GM19238 (cell line): ENCODE results near the gene SCUBE3.

ENCODE experiments used
- DNase-seq: peaks from one replicate; pipeline ENCODE4 v3.0.0; 2011; ENCODE audit warnings: low spot score; ENCODE audit not compliant: insufficient read length

The SCUBE3 gene

DNA sequence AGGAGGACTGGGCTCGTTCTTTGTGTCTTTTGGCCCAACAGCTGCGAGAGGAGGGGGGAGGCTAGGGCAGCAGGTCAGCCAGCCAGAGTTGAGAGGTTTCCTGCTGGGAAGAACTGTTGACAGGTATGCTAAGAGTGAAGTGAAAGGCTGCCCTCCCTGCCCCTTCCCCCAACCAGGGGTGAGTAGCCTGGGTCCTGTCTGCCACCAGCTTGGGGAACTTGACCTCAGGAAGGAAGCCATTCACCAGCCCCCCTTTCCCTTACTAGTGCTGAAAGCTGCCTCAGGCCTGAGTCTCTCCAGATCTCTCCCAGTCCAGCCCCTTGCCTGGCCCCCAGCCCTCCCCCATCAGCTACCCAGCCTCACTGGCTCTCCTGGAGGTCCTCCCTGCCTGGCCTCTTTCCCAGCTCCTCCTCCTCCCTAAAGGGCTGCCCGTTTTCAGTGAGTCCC, 25.1 kb downstream of the SCUBE3 start:
- DNase-seq = no peak

DNA sequence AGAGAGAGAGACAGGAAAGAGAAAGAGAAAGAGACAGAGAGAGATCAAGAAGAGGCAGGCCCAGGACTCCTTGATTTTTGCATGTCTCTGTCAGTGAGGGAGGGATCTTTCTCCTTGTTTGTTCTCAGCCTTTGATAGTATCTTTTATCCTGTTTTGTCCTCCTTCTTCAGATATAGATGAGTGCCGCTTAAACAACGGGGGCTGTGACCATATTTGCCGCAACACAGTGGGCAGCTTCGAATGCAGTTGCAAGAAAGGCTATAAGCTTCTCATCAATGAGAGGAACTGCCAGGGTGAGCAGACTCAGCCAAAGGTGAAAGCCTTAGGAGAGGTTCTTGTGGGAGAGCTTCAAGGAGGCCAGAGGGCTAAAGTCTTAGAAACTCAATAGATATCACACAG, 25.8 kb downstream of the SCUBE3 start:
- DNase-seq = no peak

- DNase-seq = peak; percentile 76
Measured at GRCh38 chr6:35240838-35241801, 27.4 kb downstream of the SCUBE3 start.

- DNase-seq = no peak
Measured at GRCh38 chr6:35242486-35242885, 28.7 kb downstream of the SCUBE3 start.

DNA sequence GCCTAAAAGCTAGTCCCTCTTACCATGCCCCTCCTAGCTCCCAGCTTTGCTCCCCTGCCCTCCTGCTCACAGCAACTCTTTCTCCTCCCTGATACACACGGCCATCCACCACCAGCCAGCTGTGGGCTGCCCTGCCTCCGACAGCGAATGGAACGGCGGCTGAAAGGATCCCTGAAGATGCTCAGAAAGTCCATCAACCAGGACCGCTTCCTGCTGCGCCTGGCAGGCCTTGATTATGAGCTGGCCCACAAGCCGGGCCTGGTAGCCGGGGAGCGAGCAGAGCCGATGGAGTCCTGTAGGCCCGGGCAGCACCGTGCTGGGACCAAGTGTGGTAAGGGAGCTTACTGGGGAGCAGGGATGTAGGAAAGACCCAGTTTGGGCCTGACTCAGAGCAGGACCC, 29.1 kb downstream of the SCUBE3 start:
- no peak for DNase-seq

- DNase-seq = no peak
Measured at GRCh38 chr6:35243386-35243958, 29.7 kb downstream of the SCUBE3 start.

DNA sequence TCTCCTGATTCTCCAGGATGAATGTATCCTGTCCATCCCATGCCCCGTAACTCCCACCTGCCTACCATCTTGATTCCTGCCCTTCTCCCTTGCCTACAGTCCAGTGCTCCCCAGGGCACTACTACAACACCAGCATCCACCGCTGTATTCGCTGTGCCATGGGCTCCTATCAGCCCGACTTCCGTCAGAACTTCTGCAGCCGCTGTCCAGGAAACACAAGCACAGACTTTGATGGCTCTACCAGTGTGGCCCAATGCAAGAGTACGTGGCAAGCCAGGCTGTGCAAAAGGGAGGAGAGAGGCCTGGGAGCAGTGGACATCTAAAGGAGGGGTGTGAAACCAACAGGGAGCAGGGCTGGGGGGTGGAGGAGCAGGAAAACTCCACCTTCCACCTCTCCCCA, 30.8 kb downstream of the SCUBE3 start:
- no peak for DNase-seq

DNA sequence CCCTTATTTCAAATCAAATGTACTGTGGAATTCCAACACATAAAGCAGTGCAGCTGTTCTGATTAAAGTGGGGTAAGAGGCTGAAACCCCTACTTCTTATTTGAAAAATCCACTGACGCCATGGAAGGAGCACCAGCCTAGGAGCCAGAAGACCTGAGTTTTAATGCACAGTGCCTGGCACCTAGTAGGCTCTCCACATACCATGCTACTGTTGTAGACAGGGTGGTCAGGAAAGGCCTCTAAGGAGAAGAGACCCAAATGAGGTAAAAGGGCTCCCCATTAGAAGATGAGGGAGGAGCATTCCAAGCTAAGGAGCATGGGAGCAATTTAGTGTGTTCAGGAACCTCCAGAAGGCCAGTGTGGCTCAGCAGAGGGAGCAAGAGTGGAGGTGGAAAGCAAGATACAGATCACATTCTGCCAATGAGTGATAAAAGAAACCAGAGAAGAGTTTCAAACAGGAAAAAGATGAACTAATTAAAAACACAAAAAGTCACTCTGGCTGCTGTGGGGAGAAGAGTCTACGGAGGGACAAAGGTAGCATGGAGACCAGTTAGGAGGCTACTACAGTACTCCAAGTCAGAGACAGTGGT, 34.0 kb downstream of the SCUBE3 start:
- peak; percentile 35 for DNase-seq

DNA sequence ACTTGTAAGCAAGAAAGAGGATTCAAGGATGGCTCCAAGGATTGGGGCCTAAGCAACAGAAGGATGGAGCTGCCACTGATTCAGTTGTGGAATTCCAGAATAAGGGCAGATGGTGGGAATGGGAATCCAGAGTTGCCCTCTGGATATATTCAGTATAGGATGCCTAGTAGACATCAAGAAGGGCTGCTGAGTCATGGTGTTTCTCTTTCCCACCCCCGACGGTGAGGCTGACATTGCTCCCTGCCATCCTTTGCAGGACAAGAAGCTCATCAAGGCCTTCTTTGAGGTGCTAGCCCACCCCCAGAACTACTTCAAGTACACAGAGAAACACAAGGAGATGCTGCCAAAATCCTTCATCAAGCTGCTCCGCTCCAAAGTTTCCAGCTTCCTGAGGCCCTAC, 34.5 kb downstream of the SCUBE3 start:
- DNase-seq = no peak

- no peak for DNase-seq
Measured at GRCh38 chr6:35248965-35249364, 35.2 kb downstream of the SCUBE3 start.

- no peak for DNase-seq
Measured at GRCh38 chr6:35251949-35252348, 38.2 kb downstream of the SCUBE3 start.

GRCh38 chr6:35253249-35253648, 39.5 kb downstream of the SCUBE3 start:
- no peak for DNase-seq

DNA sequence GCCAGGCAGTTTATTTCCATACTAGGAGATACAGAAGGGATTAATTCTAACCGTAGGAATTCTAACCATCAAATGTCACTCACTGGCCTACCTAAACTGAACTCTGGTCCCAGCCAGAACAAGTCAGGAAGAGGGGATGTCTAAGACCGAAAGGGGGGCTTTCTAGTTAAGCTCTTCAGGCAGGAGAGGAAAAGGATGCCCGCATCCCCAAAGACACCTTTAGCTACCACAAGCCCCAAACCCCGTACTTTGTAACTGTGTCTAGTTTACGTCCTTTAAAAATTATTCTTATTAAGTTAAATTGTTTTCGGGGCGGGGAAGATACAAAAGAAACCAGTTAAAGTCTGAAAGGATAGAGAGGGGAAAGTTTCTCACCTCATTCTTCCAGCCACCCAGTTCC, 44.6 kb downstream of the SCUBE3 start:
- no peak for DNase-seq

DNA sequence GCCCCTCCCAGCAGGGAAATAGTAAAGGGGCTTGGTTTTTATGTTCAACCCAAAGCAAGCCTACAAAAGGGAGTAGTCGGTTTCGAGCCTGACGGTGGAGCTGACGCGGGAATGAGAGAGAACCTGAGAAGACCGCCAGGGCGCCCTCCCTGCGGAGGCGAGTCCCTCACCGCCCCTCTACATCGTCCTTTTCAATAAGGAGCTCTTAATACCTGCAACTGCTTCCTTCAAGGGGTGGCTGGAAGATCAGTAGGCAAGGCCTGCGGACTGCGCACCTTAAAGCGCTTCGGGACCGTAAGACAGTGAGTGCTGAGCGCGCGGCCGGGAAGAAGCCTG, 45.1 kb downstream of the SCUBE3 start:
- DNase-seq = no peak

DNA sequence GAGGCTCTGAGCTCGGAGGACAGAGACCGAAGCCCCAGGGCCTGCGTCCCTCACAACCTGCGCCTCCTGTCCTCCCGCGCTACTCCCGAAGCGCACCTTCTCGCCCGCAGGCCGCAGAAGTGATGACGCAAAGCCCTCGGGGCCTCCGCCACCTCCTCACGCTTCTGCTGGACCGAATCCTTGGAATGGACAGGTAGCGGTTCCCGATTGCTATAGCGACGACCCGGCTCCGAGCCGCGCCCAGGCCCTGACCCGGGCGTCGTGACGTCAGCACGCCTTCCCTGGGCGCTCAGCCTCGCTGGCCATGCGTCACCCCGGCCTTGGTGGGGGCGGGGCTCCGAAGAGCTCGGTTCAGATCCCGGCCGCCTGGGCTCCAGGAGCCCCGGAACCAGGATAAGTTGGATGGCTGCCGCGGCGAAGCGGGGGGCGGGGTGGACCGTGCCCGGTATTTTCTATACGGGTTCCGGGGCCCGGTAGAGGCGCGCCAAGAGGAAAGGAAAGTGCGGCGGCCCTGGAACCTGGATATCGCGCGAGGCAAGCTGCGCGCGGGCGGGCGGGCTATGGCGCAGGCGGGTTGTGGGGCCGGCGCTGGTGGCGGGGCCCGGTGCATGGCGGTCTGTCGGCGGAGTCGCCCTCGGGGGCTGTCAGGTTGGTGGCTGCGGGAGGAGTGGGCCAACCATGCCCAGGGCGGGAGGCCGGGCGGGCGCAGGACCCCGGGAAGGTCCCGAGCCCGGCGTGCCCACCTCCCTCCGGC, 45.6 kb downstream of the SCUBE3 start, which contains the start of gene ZNF76:
ZNF76 (plus strand) TSS at position 542 of the 754 bp plus-strand sequence. CDS start 21,417 bp downstream, outside the sequence.
- peak; percentile 94 for DNase-seq

DNA sequence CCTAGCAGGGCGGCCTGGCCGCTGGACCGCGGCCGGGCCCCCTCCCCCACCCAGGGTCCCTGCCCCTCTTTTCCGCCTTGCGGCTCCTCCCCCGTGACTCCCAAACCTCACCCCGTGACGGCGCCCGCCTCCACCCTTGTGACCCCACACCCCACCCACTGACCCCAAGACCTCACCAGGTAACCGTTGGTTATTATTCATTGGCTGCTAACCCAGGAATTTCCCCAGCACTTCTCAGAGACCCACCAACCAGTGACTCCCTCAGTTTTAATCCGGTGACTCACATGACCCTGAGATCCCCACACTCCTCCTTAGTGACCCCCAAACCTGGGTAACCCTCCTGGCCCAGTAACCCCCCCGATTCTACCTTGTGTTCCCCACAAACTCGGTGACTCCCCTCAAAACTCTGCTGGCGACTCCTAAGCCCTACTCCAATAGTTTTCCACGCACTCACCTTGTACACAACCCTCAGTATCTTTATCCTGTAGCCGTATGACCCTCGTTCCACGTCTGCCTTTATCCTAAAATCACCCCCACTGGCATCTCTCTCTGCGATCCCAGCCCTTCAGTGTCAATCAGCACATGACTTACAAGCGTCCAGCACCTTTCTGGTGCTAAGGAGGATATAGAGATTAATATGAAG, 46.3 kb downstream of the SCUBE3 start:
- DNase-seq = peak; percentile 62

GRCh38 chr6:35260591-35261570, 47.1 kb downstream of the SCUBE3 start:
- no peak for DNase-seq

DNA sequence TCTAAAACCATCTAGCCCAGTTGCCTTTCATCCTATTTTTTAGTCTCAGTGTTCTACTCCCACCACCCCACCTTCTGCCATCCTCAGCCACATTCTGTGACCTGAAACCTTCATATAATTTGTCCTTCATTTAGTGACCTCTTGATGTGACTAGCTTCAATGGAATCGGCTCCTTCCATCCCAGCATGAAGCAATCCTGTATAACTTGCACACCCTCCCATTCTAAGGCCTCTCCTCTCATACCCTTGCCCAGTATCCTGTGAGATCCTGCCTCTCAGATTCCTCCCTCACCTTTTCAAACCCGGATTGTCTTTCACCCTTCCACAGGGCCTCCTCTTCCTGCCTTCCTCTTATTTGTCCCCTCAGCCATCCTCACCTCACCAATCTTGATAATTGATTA, 48.8 kb downstream of the SCUBE3 start:
- no peak for DNase-seq

- no peak for DNase-seq
Measured at GRCh38 chr6:35264550-35265274, 51.0 kb downstream of the SCUBE3 start.
